ENCODE data around the gene MLPH. TPM values are rescaled to one million over a fixed set of nuclear protein-coding genes. Genes with fewer than 3 reads are reported as not detected.
A peak's percentile ranks its signal among the peaks of the same experiment; 100 is the strongest.

The MLPH gene
- polyA plus RNA-seq, 1 of the 3 experiments (the other 2 are of a cell fraction): 93.6 TPM

GRCh38 chr2:237547841-237548416 is 60.9 kb downstream of the MLPH start:
- Histone ChIP-seq H3K27ac (ENCODE audit: low read depth in 2 of 2, low read length in 1 of 2) (no peak overlapping the region), H3K4me1 (ENCODE audit: control insufficient read depth in 1 of 2, insufficient read depth in 2 of 2, low read depth in 1 of 2, low read length in 1 of 2) (peaks cover 0 to 5% of the 10 kb centered on the region in 2 experiments; a peak in 1 of 4 replicates), H4K20me1 (ENCODE audit: insufficient read depth) (no peaks in the 10 kb centered on the region), H3K9ac (no peak overlapping the region), H3K36me3 (replicated peaks in 1 of 2; ENCODE audit: control insufficient read depth in 1 of 2, insufficient read depth in 2 of 2, low read length in 1 of 2) (peaks cover 12 to 66% of the 10 kb centered on the region in 2 experiments), H3K27me3 (ENCODE audit: insufficient read depth) (no peaks in the 10 kb centered on the region), H3K9me2 (no peaks in the 10 kb centered on the region), H2AFZ (ENCODE audit: low read depth) (no peak overlapping the region), H3K4me2 (no peak overlapping the region), H3K4me3 (ENCODE audit: low read depth in 2 of 2, low read length in 1 of 2) (no peak overlapping the region), H3K79me2 (ENCODE audit: insufficient read depth) (no peaks in the 10 kb centered on the region), H3F3A (replicated peaks; ENCODE audit: insufficient read depth) (peaks cover 16% of the 10 kb centered on the region), H3K9me3 (peaks cover 5% of the 10 kb centered on the region; the same call in 1 of the 2 replicates)
- ChIA-PET POLR2A (no interaction called here), CTCF (interaction anchor here (1.5 to 4.9 kb wide), 3 partner anchors 24 to 35 kb away, joined by 4 to 19 read pairs (median 16); no protein-coding TSS in a partner anchor)
- TF ChIP-seq REST (IDR thresholded peaks at IDR 0.05; ENCODE audit: low read depth, low read length): peak; percentile 71; the same call in 1 of the 2 replicates
- TF ChIP-seq, protein P1, sequence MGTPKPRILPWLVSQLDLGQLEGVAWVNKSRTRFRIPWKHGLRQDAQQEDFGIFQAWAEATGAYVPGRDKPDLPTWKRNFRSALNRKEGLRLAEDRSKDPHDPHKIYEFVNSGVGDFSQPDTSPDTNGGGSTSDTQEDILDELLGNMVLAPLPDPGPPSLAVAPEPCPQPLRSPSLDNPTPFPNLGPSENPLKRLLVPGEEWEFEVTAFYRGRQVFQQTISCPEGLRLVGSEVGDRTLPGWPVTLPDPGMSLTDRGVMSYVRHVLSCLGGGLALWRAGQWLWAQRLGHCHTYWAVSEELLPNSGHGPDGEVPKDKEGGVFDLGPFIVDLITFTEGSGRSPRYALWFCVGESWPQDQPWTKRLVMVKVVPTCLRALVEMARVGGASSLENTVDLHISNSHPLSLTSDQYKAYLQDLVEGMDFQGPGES (IDR thresholded peaks at IDR 0.05; ENCODE audit: low read depth, low read length): no peak
- no peak for DNase-seq
- WGBS (ENCODE audit: low lambda C conversion rate): 83% methylated on average over 7 of the region's 11 CpGs

- ChIA-PET CTCF (interaction anchor here (1.8 to 4.9 kb wide), 3 partner anchors 23 to 196 kb away, joined by 5 to 19 read pairs (median 17); no protein-coding TSS in a partner anchor), POLR2A (no interaction called here)
- Histone ChIP-seq H2AFZ (ENCODE audit: low read depth) (no peak overlapping the region), H3K9me3 (peaks cover 5% of the 10 kb centered on the region; the same call in 1 of the 2 replicates), H3K4me2 (no peak overlapping the region), H3K79me2 (ENCODE audit: insufficient read depth) (no peaks in the 10 kb centered on the region), H3K27ac (ENCODE audit: low read depth in 2 of 2, low read length in 1 of 2) (no peak overlapping the region), H3K4me1 (ENCODE audit: control insufficient read depth in 1 of 2, insufficient read depth in 2 of 2, low read depth in 1 of 2, low read length in 1 of 2) (peaks cover 0 to 5% of the 10 kb centered on the region in 2 experiments; a peak in 1 of 4 replicates), H3K9me2 (no peaks in the 10 kb centered on the region), H3K9ac (no peak overlapping the region), H4K20me1 (ENCODE audit: insufficient read depth) (no peaks in the 10 kb centered on the region), H3K4me3 (ENCODE audit: low read depth in 2 of 2, low read length in 1 of 2) (no peak overlapping the region), H3K36me3 (replicated peaks in 1 of 2; ENCODE audit: control insufficient read depth in 1 of 2, insufficient read depth in 2 of 2, low read length in 1 of 2) (peaks cover 18 to 79% of the 10 kb centered on the region in 2 experiments), H3F3A (replicated peaks; ENCODE audit: insufficient read depth) (peaks cover 28% of the 10 kb centered on the region), H3K27me3 (ENCODE audit: insufficient read depth) (no peaks in the 10 kb centered on the region)
- no peak for DNase-seq
- WGBS (ENCODE audit: low lambda C conversion rate): 94% methylated on average over 7 of the region's 8 CpGs
- TF ChIP-seq ELF1 (IDR thresholded peaks at IDR 0.05) (no peak), MEF2A (IDR thresholded peaks at IDR 0.05; ENCODE audit: borderline replicate concordance, low read depth) (no peak), FOXM1 (IDR thresholded peaks at IDR 0.05; ENCODE audit: low read depth) (no peak), TEAD4 (IDR thresholded peaks at IDR 0.05; ENCODE audit: borderline replicate concordance, insufficient read depth) (no peak), REST (IDR thresholded peaks at IDR 0.05; ENCODE audit: low read depth, low read length) (no peak), SMC3 (IDR thresholded peaks at IDR 0.05; ENCODE audit: low read depth, low read length) (no peak), EZH2phosphoT487 (IDR thresholded peaks at IDR 0.05; ENCODE audit: borderline replicate concordance, low read depth) (no peak), NFIC (IDR thresholded peaks at IDR 0.05; ENCODE audit: borderline replicate concordance) (no peak), RAD21 (IDR thresholded peaks at IDR 0.05; ENCODE audit: low read length) (no peak)
- TF ChIP-seq, protein P1 (IDR thresholded peaks at IDR 0.05; ENCODE audit: low read depth, low read length): no peak
- TF ChIP-seq, protein P2, sequence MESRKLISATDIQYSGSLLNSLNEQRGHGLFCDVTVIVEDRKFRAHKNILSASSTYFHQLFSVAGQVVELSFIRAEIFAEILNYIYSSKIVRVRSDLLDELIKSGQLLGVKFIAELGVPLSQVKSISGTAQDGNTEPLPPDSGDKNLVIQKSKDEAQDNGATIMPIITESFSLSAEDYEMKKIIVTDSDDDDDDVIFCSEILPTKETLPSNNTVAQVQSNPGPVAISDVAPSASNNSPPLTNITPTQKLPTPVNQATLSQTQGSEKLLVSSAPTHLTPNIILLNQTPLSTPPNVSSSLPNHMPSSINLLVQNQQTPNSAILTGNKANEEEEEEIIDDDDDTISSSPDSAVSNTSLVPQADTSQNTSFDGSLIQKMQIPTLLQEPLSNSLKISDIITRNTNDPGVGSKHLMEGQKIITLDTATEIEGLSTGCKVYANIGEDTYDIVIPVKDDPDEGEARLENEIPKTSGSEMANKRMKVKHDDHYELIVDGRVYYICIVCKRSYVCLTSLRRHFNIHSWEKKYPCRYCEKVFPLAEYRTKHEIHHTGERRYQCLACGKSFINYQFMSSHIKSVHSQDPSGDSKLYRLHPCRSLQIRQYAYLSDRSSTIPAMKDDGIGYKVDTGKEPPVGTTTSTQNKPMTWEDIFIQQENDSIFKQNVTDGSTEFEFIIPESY (IDR thresholded peaks at IDR 0.05; ENCODE audit: borderline replicate concordance, low read depth): no peak
Measured at GRCh38 chr2:237549216-237549615, 62.2 kb downstream of the MLPH start.
